Astrocyte (in vitro differentiated cells and primary cell): ENCODE measurements around the gene CHDH.

Source experiments
- CTCF ChIP-seq: IDR thresholded peaks from 2 replicates; pipeline ENCODE4 v1.5.1; 2011; ENCODE audit warnings: low read depth, mild to moderate bottlenecking, inconsistent platforms, low read length, moderate library complexity; ENCODE audit not compliant: insufficient read depth
- EZH2 ChIP-seq: IDR thresholded peaks from 2 replicates; pipeline ENCODE4 v1.6.1; 2012; ENCODE audit warnings: mild to moderate bottlenecking, low read length, inconsistent platforms; ENCODE audit not compliant: insufficient read depth

- TF ChIP-seq CTCF (no peak), EZH2 (no peak)
These were observed 53.4 kb downstream of the CHDH start for GRCh38 chr3:53792866-53793265.
